Stimulated activated naive CD8-positive, alpha-beta T cell treated with anti-CD3 and anti-CD28 coated beads, Interleukin-15, Interleukin-2, amounts not matched to agents 100 U/mL and 50 U/mL, for 24 hours (primary cell): ENCODE data around the gene PWWP2A.

Experiments
- ATAC-seq: fragments of 150-1000 bp; cut with Tn5 transposase; one replicate; pipeline ENCODE4 v1.10.0; 2021
- DNase-seq: peaks from one replicate; pipeline ENCODE4 v3.0.0; 2021

The PWWP2A gene

DNA sequence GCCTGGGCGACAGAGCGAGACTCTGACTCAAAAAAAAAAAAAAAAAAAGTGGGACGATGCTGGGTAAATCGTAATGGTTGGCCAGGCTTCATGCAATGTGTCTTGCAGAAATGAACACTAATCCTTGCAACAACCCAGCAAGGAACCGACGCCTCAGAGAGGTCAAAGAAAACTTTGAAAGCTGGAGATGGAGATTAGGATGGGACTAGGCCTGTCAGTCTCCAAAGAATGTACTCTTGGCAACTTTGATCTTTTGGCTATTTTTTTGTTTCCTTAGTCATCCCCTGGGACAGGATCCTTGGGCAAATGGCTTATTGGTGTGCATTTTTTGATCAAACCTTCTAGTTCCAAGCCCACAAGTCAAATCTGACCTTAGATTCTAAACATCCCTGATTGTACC, 10.6 kb upstream of the PWWP2A start:
- ATAC-seq: no peak
- DNase-seq: no peak

DNA sequence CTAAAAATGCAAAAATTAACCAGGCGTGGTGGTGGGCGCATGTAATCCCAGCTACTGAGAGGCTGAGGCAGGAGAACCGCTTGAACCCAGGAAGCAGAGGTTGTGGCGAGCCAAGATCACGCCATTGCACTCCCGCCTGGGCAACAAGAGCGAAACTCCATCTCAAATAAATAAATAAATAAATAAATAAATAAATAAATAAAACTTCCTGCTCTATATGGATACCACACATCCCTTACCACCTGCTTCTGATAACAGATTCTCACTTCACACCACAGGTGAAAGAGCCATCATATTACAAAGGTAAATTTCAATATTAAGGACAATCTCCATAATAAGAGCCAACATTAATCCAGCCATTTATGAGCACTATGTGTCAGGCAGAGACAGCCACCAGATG, 9.4 kb upstream of the PWWP2A start:
- ATAC-seq: no peak
- no peak for DNase-seq

- DNase-seq: no peak
- ATAC-seq: no peak
Observed at GRCh38 chr5:160119905-160120266, 636 bp upstream of the PWWP2A start.

DNA sequence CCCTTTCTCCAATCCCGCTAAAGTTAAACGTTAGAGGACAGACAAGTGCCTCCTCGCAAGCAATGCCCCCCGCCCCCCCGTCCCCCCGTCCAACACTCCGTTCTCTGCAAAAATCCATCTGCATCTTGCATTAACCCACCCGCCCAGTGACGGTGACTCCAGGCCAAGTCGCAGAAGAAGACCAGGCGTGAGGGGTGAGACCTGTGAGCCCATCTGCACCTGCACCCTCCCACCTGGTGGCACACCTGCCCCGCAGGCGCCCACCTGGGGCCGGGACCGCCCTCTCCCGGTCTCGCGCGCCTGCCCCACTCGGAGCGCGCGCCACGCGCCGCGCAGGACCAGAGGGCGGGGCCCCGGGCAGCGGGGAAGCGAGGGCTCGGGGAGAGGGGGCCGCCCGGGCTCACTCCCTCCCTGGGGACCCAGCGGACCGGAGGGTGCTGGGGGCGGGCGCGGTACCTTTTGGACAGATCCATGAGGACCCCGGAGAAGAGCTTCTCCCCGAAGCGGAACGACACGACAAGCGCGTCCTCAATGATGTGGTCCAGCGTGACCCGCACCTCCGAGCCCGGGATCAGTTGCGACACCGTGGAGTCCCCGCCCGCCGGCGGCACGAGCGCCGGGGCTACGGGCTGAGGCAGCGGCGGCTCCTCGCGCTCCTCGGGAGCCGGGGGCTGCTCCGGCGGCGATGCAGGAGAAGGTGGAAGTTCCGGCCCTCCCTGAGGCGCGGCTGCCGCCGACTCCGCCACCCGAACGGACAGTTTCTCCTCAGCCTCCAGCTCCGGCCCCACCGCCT, 705 bp downstream of the PWWP2A start:
- ATAC-seq (peak; percentile 3), DNase-seq (peak; percentile 50)

- DNase-seq (no peak), ATAC-seq (no peak)
Observed at GRCh38 chr5:160116991-160117390, 2.3 kb downstream of the PWWP2A start.

DNA sequence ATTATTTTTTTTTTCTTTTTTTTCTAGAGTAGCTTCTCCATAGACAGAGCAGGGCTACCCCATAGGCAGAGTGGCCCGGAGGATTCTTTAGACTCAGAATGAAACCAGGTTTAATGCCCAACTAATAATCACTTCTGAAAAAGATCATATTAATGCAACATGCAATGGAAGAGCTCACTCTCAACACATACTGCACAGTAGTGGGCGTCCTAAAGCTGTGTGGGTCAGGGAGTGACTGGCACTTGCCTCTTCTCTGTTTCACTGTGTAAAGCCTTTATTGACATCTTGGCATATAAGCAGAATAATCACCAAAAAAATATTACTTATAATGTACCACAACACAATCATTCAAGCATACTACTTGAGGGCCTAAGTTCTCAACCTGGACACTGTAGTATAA, 11.1 kb downstream of the PWWP2A start:
- DNase-seq (no peak), ATAC-seq (no peak)

- ATAC-seq (no peak), DNase-seq (no peak)
Observed at GRCh38 chr5:160105686-160106360, 13.4 kb downstream of the PWWP2A start.

GRCh38 chr5:160097991-160098390, 21.3 kb downstream of the PWWP2A start:
- DNase-seq (no peak), ATAC-seq (no peak)

GRCh38 chr5:160096178-160096577, 23.1 kb downstream of the PWWP2A start:
- ATAC-seq (no peak), DNase-seq (no peak)

DNA sequence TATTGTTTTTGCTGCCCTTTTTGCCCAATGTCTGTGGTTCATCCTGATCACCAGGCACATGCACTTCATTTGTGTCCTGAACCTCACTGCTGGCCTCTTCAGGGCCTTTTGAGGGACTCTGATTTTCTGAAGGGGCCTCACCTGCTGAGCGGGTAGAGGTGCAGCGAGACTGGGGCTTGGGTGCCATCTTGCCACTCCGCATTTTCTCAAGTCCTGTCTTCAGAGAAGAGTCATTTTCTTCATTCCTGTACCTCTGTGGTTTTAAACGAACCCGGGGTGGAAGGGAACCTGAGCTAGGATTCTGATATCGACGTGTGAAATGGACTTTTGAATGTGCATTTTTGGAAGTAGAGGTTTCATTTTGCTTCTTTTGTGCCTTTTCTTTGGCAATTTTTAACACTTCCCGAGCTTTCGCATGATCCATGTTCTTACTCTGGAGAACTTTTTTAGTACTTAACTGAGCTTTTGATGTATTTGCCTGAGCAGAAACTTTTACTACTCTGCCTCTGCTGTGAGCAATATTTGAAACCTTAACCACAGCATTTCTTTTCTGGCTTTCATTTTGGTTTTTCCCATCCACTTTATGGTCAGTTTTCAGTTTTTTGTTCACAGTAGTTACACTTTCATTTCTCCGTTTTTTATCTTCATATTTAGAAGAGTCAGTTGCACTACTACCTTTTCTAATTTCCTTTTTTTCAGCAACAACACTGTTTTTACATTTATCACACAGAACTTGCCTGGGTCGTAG, 26.1 kb downstream of the PWWP2A start:
- ATAC-seq: no peak

DNA sequence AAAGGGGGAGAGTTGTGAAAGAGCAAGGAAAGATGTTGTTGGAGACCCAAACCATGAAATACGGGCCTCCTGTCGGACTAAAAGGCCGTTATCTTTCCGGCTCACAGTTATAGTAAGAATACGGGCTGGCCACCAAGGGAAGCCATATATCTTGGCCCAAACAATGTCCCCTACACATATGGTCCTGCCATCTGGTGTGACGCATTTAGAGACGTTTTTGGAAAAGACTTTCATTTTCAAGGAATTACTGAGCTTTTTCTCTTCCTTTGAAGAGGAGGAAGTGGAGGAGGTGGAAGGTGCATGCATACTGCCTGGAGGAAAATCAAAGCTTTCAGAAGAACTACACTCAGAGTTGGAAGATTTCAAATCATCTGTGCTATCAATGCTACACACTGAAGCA, 26.7 kb downstream of the PWWP2A start:
- no peak for ATAC-seq
- DNase-seq: no peak

More for the DNA sequence above, 26.1 kb downstream of the PWWP2A start:
- no peak for DNase-seq

DNA sequence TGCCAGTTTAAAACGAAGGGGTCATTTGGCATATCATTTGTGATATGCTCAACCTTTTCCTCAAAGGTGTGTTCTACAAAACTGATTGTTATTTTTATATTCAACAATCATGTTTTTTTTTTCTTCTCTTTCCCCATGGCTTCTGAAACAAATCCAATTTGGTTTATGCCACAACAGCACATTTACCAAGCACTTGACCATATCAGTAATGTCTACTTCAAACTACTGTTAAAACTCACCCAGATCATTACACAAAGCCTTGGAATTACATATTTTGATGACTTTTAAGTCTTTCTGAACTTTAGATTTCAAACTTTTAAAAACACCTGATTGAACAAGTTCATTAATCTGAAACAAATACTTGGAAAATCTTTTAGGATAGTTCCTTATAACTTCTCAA, 29.2 kb downstream of the PWWP2A start:
- DNase-seq (no peak), ATAC-seq (no peak)

- no peak for ATAC-seq
- DNase-seq: no peak
Observed at GRCh38 chr5:160089531-160089930, 29.7 kb downstream of the PWWP2A start.

DNA sequence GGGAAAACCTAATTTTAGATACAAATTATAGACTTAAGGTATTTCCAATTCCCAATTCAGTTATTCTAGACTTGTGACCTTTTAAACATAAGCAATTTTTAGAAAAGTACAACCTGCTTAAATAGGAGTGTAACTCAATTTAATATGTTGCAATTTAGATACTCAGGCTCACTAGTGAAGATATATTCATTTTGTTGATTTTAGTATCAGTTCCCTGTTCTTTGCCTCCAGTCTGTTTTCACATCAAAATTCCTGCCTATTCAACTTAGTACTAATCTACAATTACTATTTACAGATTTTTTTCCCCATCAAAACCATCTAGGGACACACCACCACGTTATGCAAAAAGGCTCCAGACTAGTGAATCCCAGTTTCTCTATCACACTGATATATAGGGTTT, 30.4 kb downstream of the PWWP2A start:
- ATAC-seq: no peak
- no peak for DNase-seq

- no peak for ATAC-seq
- DNase-seq: no peak
Observed at GRCh38 chr5:160087199-160087598, 32.1 kb downstream of the PWWP2A start.

DNA sequence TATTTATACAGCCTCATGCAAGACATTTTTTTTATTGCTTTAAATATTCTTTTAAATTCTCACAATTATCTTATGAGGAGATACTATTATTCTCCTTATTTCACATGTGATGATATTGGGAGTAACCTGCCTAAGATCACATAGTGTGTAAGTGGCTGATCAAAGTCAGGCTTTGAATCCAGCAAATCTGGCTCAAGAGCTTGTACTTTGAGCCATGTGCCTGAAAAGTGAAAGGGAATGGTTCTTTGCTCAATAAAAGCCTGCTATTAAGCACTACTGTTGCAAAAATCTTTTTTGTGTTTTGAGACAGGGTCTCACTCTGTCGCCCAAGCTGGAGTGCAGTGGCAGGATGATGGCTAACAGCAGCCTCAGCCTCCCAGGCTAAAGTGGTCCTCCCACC, 35.1 kb downstream of the PWWP2A start:
- no peak for DNase-seq

DNA sequence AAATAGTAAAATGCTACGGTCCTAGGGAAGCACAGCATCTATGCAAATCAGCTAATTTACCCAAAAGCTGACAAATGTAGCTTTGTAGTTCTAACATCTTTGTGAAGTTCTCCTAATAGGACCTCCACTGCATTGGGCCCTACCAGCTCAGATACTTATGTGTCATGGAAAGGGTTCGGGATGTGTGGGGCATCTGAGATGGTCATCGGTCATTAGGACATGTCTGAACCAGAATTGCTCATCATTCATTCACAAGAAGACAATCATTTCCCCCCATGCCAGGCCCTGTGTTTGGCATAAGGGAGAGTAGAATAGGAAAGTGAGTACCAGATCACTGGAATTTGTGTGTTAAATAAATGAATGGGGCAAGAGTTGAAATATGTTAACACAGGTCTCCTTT, 35.7 kb downstream of the PWWP2A start:
- DNase-seq (no peak), ATAC-seq (no peak)

More for the DNA sequence above, 35.1 kb downstream of the PWWP2A start:
- ATAC-seq: no peak

DNA sequence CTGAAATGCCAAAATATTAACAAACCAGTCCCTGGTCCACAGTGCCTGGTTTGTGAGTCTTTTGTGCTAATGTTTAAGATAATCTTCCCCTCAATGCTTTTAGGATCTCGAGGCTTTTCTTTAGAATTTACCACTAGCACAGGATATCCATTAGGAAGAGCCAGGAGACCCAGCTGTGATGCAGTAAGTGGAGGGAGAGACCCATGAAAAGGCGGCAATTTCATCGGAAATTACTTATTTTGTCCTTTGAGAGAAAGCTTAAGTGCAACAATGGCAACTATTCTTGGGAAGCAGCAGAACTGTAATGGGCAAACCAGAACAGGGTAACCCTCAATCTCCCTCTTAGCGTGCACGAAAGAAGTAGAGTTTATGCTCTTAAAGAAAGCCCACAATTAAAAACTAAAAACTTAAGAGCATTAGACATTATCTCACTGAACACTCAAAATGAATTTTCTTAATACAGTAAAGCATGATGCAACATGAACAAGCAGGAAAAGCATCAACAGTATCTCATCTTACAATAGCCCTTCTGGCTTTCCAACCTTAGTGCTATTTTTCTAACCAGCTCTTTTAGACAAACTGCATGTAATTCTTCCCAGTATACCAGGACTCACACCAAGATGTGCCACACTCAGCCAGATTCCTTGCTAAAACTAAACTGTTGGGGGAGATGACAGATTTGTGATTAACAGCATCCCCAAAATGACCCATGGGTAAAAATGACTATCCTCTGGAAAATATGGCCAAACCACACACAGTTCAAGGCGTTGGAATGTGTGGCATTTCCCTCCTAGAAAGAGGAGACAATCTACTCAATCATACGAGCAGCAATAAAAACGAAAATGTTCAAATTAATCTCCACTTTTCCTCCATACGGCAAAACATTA, 36.4 kb downstream of the PWWP2A start:
- ATAC-seq (no peak), DNase-seq (no peak)

GRCh38 chr5:160081495-160081894, 37.8 kb downstream of the PWWP2A start:
- DNase-seq: no peak
- no peak for ATAC-seq

GRCh38 chr5:160079753-160080152, 39.5 kb downstream of the PWWP2A start:
- no peak for ATAC-seq
- DNase-seq: no peak

GRCh38 chr5:160076997-160077396, 42.3 kb downstream of the PWWP2A start:
- DNase-seq: no peak

GRCh38 chr5:160075073-160075472, 44.2 kb downstream of the PWWP2A start:
- ATAC-seq: no peak
- no peak for DNase-seq

More at GRCh38 chr5:160076997-160077396, 42.3 kb downstream of the PWWP2A start:
- ATAC-seq: no peak
